Neural cell (in vitro differentiated cells): ENCODE measurements around the gene BNC2. TPM values are rescaled to one million over a fixed set of nuclear protein-coding genes. Genes with fewer than 3 reads are reported as not detected.

Experiments used
- polyA plus RNA-seq: library from polyadenylated mRNA; depleted of rRNA; stranded (reverse); fragments of >200 nt; gene quantifications from 2 replicates; pipeline ENCODE4 v1.2.3, GENCODE V29; 2014
- small RNA-seq, 3 experiments: library from RNA; depleted of rRNA; stranded (forward); fragments of <200 nt; gene quantifications; one replicate each; pipeline ENCODE3, GENCODE V24; 2012

Gene BNC2
- polyA plus RNA-seq, 1 donor from 2014 or later = 1.3 TPM

Small RNAs within 50 kb of the gene (small RNA-seq; reads per million reads assigned to genes)
- gene LSM1P1 = 0 reads per million in 3 experiments
